ENCODE measurements around the gene NPC1L1. TPM values are rescaled to one million over a fixed set of nuclear protein-coding genes. Genes with fewer than 3 reads are reported as not detected.

Gene NPC1L1
- total and polyA plus RNA-seq, 2 of the 13 experiments (the other 11 are each of a cell fraction or from before 2014, with no cell fraction given): 4.8 to 14.5 TPM

- DNase-seq (ENCODE audit: low spot score): no peak
- Histone ChIP-seq H3K4me3 (replicated peaks in 1 of 3; ENCODE audit: insufficient read depth in 1 of 3, low read depth in 2 of 3, low read length in 3 of 3) (no peak overlapping the region), H3K9me3 (ENCODE audit: low read length) (no peaks in the 10 kb centered on the region), H3K4me2 (ENCODE audit: low read depth, low read length) (no peak overlapping the region), H3K9ac (ENCODE audit: insufficient read depth, low read depth, low read length) (no peak overlapping the region), H3K27ac (ENCODE audit: extremely low read length, insufficient read depth, low read length) (no peak overlapping the region), H3K79me2 (ENCODE audit: insufficient read depth, low read length) (no peaks in the 10 kb centered on the region), H4K20me1 (ENCODE audit: insufficient read depth, low read length) (no peaks in the 10 kb centered on the region), H3K36me3 (replicated peaks in 1 of 2; ENCODE audit: control insufficient read depth in 1 of 2, insufficient read depth in 2 of 2, low read length in 2 of 2) (peaks cover 11 to 28% of the 10 kb centered on the region in 2 experiments; a peak in 4 of 5 replicates), H2AFZ (ENCODE audit: low read length) (no peak overlapping the region), H3K4me1 (ENCODE audit: insufficient read depth, low read length) (peaks cover 11% of the 10 kb centered on the region), H3K27me3 (ENCODE audit: control insufficient read depth in 1 of 2, insufficient read depth in 2 of 2, low read length in 2 of 2) (no peaks in the 10 kb centered on the region)
- in situ Hi-C loops (cut with HindIII; ENCODE audit: extremely low pct_ligation_motif_present, low pct_unique_long_range_greater_than_20kb): no loop called here
- peak; percentile 15; the same call in 1 of the 3 replicates for ATAC-seq
- no TSS peak for BruUV-seq (replicated peaks)
- FAIRE-seq: no peak
- POLR2A ChIA-PET: interaction anchor here (1.4 kb wide), 1 partner anchor 62 kb away, joined by 3 read pairs; the partner anchor contains the start of gene DDX56
- intact Hi-C loops (cut with micrococcal nuclease; ENCODE audit: unreplicated experiment): no loop called here
- CTCF ChIA-PET (ENCODE audit: low intra/inter-chr PET ratio, low total read pairs): no interaction called here
- WGBS (ENCODE audit: low lambda C conversion rate): 63% methylated on average over 4 of the region's 4 CpGs
- no peak for TF ChIP-seq YY1 (IDR thresholded peaks at IDR 0.05; ENCODE audit: insufficient read depth, insufficient replicate concordance, low read depth, low read length)
- no peak for TF ChIP-seq ZMYM3 (CRISPR knock-in tag; IDR thresholded peaks at IDR 0.05)
- no peak for TF ChIP-seq ZNF430 (CRISPR knock-in tag; IDR thresholded peaks at IDR 0.05)
- no peak for TF ChIP-seq MTERF4 (CRISPR knock-in tag; IDR thresholded peaks at IDR 0.05)
- TF ChIP-seq, protein P1, sequence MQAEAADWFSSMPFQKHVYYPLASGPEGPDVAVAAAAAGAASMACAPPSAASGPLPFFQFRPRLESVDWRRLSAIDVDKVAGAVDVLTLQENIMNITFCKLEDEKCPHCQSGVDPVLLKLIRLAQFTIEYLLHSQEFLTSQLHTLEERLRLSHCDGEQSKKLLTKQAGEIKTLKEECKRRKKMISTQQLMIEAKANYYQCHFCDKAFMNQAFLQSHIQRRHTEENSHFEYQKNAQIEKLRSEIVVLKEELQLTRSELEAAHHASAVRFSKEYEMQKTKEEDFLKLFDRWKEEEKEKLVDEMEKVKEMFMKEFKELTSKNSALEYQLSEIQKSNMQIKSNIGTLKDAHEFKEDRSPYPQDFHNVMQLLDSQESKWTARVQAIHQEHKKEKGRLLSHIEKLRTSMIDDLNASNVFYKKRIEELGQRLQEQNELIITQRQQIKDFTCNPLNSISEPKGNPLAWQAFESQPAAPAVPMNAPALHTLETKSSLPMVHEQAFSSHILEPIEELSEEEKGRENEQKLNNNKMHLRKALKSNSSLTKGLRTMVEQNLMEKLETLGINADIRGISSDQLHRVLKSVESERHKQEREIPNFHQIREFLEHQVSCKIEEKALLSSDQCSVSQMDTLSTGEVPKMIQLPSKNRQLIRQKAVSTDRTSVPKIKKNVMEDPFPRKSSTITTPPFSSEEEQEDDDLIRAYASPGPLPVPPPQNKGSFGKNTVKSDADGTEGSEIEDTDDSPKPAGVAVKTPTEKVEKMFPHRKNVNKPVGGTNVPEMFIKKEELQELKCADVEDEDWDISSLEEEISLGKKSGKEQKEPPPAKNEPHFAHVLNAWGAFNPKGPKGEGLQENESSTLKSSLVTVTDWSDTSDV (CRISPR knock-in tag; IDR thresholded peaks at IDR 0.05): no peak
- no peak; the same call in 1 of the 2 replicates for TF ChIP-seq POLR2AphosphoS5 (IDR thresholded peaks at IDR 0.05; ENCODE audit: low read depth, low read length)
- no peak for TF ChIP-seq HDAC6 (IDR thresholded peaks at IDR 0.05; ENCODE audit: low read depth, low read length)
- no peak for TF ChIP-seq CHCHD3 (CRISPR knock-in tag; IDR thresholded peaks at IDR 0.05)
- TF ChIP-seq ZNF781 (CRISPR knock-in tag; IDR thresholded peaks at IDR 0.05; ENCODE audit: borderline replicate concordance, not compliant biosample characterization): no peak
- 0 out of 2 replicates have a peak, but pooled peaks have one; percentile 32 for TF ChIP-seq ZNF512B (CRISPR knock-in tag; IDR thresholded peaks at IDR 0.05; ENCODE audit: borderline replicate concordance)
- TF ChIP-seq RBM22 (optimal IDR thresholded peaks at IDR 0.05; ENCODE audit: low read length): peak; percentile 97
Observed at GRCh38 chr7:44511863-44512468, 29.2 kb downstream of the NPC1L1 start.

All from HepG2 (cell line).